Panc1 (cell line): ENCODE measurements around the gene CDK6. TPM values are rescaled to one million over a fixed set of nuclear protein-coding genes. Genes with fewer than 3 reads are reported as not detected.

Source experiments
- ATAC-seq: fragments of 200-7000 bp; cut with Tn5 transposase; 2 replicates; pipeline ENCODE4 v1.9.1; 2020; ENCODE audit warnings: mild to moderate bottlenecking, moderate library complexity
- BruUV-seq: library from RNA; stranded (reverse); fragments of 400-500 nt; replicated peaks from 2 replicates; lab custom pipeline; 2021; lab: Mats Ljungman, UMichigan
- CTCF ChIA-PET: fragments of 300-600 bp; sonication (Branson Sonifier 250); formaldehyde crosslinking; loops from one replicate; lab custom pipeline; 2022; ENCODE audit warnings: antibody characterized with exemption; lab: Charles Lee
- POLR2A ChIA-PET: fragments of 300-600 bp; sonication (Branson Sonifier 250); formaldehyde crosslinking; loops from one replicate; lab custom pipeline; 2022; ENCODE audit warnings: antibody characterized with exemption; lab: Charles Lee
- DNase-seq: peaks from one replicate; pipeline ENCODE4 v3.0.0-alpha.2; 2010; ENCODE audit warnings: low read depth, low spot score
- H3K27ac ChIP-seq: 2 replicates; pipeline ENCODE4 v1.5.1; 2011; ENCODE audit warnings: mild to moderate bottlenecking, low read length, inconsistent platforms
- H3K27me3 ChIP-seq: fragments of 200-500 bp; sonication (Bioruptor generic); 2 replicates; pipeline ENCODE4 v1.6.0; 2014; ENCODE audit warnings: low read length, inconsistent platforms; ENCODE audit not compliant: control insufficient read depth, insufficient read depth
- H3K36me3 ChIP-seq: fragments of 200-500 bp; sonication (Bioruptor generic); 2 replicates; pipeline ENCODE4 v1.5.1; 2014; ENCODE audit warnings: inconsistent platforms, mild to moderate bottlenecking, low read length, moderate library complexity; ENCODE audit not compliant: control insufficient read depth, insufficient read depth
- H3K4me1 ChIP-seq: 2 replicates; pipeline ENCODE4 v1.5.1; 2011; ENCODE audit warnings: inconsistent platforms, mild to moderate bottlenecking, low read length, moderate library complexity; ENCODE audit not compliant: control insufficient read depth, insufficient read depth
- H3K4me3 ChIP-seq, 2 experiments: 2 replicates each; pipeline ENCODE4 v1.5.1; 2011 to 2012; ENCODE audit warnings: low read depth in 2 of 2, low read length in 2 of 2, mild to moderate bottlenecking in 2 of 2, inconsistent platforms in 1 of 2, moderate library complexity in 1 of 2
- H3K9me3 ChIP-seq: fragments of 200-500 bp; sonication (Bioruptor generic); 2 replicates; pipeline ENCODE4 v1.5.1; 2014; ENCODE audit warnings: low read depth, mild to moderate bottlenecking, inconsistent platforms, low read length, moderate library complexity; ENCODE audit not compliant: control insufficient read depth, insufficient read depth
- CTCF ChIP-seq: fragments of 450-650 bp; IDR thresholded peaks from 2 replicates; pipeline ENCODE4 v1.5.1; 2017; ENCODE audit warnings: mild to moderate bottlenecking
- POLR2AphosphoS5 ChIP-seq: IDR thresholded peaks from 2 replicates; pipeline ENCODE4 v1.6.1; 2012; ENCODE audit warnings: mild to moderate bottlenecking, low read depth, low read length, moderate library complexity
- REST ChIP-seq, 2 experiments: IDR thresholded peaks; 2 replicates each; pipeline ENCODE4 v1.6.1; 2011 to 2012; ENCODE audit warnings: low read depth in 2 of 2, control low read depth in 1 of 2, low read length in 1 of 2, mild to moderate bottlenecking in 1 of 2, moderate library complexity in 1 of 2; ENCODE audit not compliant: insufficient read depth in 1 of 2
- SIN3A ChIP-seq: IDR thresholded peaks from 2 replicates; pipeline ENCODE4 v1.6.1; 2012; ENCODE audit warnings: low read depth, mild to moderate bottlenecking, low read length, moderate library complexity, borderline replicate concordance; ENCODE audit not compliant: insufficient read depth
- TCF7L2 ChIP-seq: IDR thresholded peaks from 2 replicates; pipeline ENCODE4 v1.6.1; 2011; ENCODE audit warnings: mild to moderate bottlenecking, low read depth, low read length, inconsistent platforms
- in situ Hi-C: cut with HindIII; loops from 2 replicates; pipeline ENCODE4 v1.10.0; 2016; ENCODE audit warnings: low sequenced_read_pairs, low pct_unique_long_range_greater_than_20kb
- intact Hi-C: fragments of 100-400 bp; cut with micrococcal nuclease; formaldehyde crosslinking; loops from one replicate; pipeline ENCODE4 v1.10.0; 2022; ENCODE audit not compliant: unreplicated experiment
- total RNA-seq: library from RNA; stranded (reverse); gene quantifications from one replicate; pipeline ENCODE4 v1.2.1, GENCODE V29; 2021; ENCODE audit not compliant: unreplicated experiment

CDK6 gene
- total RNA-seq, 1 experiment from 2014 or later: 57.4 TPM

GRCh38 chr7:92874567-92874966 lies 38.2 kb upstream of the CDK6 start:
- Histone ChIP-seq H3K4me1 (no peaks in the 10 kb centered on the region), H3K27me3 (no peaks in the 10 kb centered on the region), H3K36me3 (no peaks in the 10 kb centered on the region), H3K9me3 (peaks cover under 1% of the 10 kb centered on the region; the same call in 1 of the 2 replicates), H3K27ac (no peak overlapping the region), H3K4me3 (no peak overlapping the region)
- in situ Hi-C loops (no loop called here), intact Hi-C loops (no loop called here)
- no peak for ATAC-seq
- TF ChIP-seq CTCF (no peak), REST (IDR thresholded peaks at IDR 0.05; ENCODE audit: insufficient read depth in 1 of 2, low read depth in 2 of 2, low read length in 1 of 2) (no peak), SIN3A (no peak), TCF7L2 (no peak), POLR2AphosphoS5 (no peak)
- ChIA-PET POLR2A (no interaction called here), CTCF (no interaction called here)
- no peak for DNase-seq
- no TSS peak for BruUV-seq

GRCh38 chr7:92873776-92874175 lies 37.4 kb upstream of the CDK6 start:
- no TSS peak for BruUV-seq
- intact Hi-C loops (no loop called here), in situ Hi-C loops (no loop called here)
- H3K4me3 ChIP-seq: no peak overlapping the region
- no peak for TF ChIP-seq REST (IDR thresholded peaks at IDR 0.05; ENCODE audit: insufficient read depth in 1 of 2, low read depth in 2 of 2, low read length in 1 of 2)
- peaks cover 9% of the 10 kb centered on the region; the same call in 1 of the 2 replicates for H3K9me3 ChIP-seq
- H3K27ac ChIP-seq: no peak overlapping the region
- POLR2A ChIA-PET: no interaction called here
- CTCF ChIA-PET: interaction anchor here (0.6 kb wide), 1 partner anchor 184 kb away, joined by 3 read pairs; no protein-coding TSS in a partner anchor
- no peaks in the 10 kb centered on the region for H3K36me3 ChIP-seq
- no peaks in the 10 kb centered on the region for H3K27me3 ChIP-seq
- no peaks in the 10 kb centered on the region for H3K4me1 ChIP-seq
- DNase-seq (no peak), ATAC-seq (no peak)
